HepG2 (cell line): ENCODE measurements around the gene DSC2. TPM values are rescaled to one million over a fixed set of nuclear protein-coding genes. Genes with fewer than 3 reads are reported as not detected.

Experiments used
- ATAC-seq: fragments of 200-7000 bp; cut with Tn5 transposase; 3 replicates; pipeline ENCODE4 v1.9.1; 2020; ENCODE audit warnings: mild to moderate bottlenecking, moderate library complexity
- BruUV-seq: library from RNA; stranded (reverse); fragments of 400-500 nt; replicated peaks from 2 replicates; lab custom pipeline; 2021; lab: Mats Ljungman, UMichigan
- CTCF ChIA-PET: fragments of 300-600 bp; formaldehyde crosslinking; extraction: SDS; loops from one replicate; lab custom pipeline; 2021; ENCODE audit warnings: low total read pairs, inconsistent platforms, low intra/inter-chr PET ratio; lab: Yijun Ruan, JAX
- POLR2A ChIA-PET: fragments of 350-600 bp; sonication (Branson Sonifier 250); formaldehyde crosslinking; loops from one replicate; lab custom pipeline; 2020; ENCODE audit warnings: antibody characterized with exemption, inconsistent platforms; lab: Yijun Ruan, JAX
- DNase-seq: peaks from one replicate; pipeline ENCODE4 v3.0.0-alpha.2; 2015; ENCODE audit warnings: low spot score
- FAIRE-seq: peaks from 3 replicates; lab custom pipeline; 2011; peaks lifted over from hg19 to GRCh38; lab: Jason Lieb, UNC
- H2AFZ ChIP-seq: one replicate; pipeline ENCODE4 v1.6.1; 2011; ENCODE audit warnings: low read length, inconsistent platforms
- H3K27ac ChIP-seq: fragments of 300-600 bp; 3 replicates; pipeline ENCODE4 v1.8.0; 2011; ENCODE audit warnings: mixed run types, mild to moderate bottlenecking, mixed read lengths, low read length, inconsistent platforms; ENCODE audit not compliant: insufficient read depth; ENCODE audit errors: extremely low read length
- H3K27me3 ChIP-seq, 2 experiments: fragments of 200-600 bp in 1 of 2; 2 replicates in 1 of 2; 3 replicates in 1 of 2; pipeline versions ENCODE4 v1.6.0 to v1.8.0; 2011; ENCODE audit warnings: low read length in 2 of 2, mild to moderate bottlenecking in 2 of 2, moderate library complexity in 2 of 2, inconsistent platforms in 1 of 2; ENCODE audit not compliant: insufficient read depth in 2 of 2, control insufficient read depth in 1 of 2
- H3K36me3 ChIP-seq, 2 experiments: fragments of 200-600 bp in 1 of 2; replicated peaks in 1 of 2; 2 replicates in 1 of 2; 3 replicates in 1 of 2; pipeline versions ENCODE4 v1.5.1 to v1.8.0; 2011; ENCODE audit warnings: low read length in 2 of 2, inconsistent platforms in 1 of 2; ENCODE audit not compliant: insufficient read depth in 2 of 2, control insufficient read depth in 1 of 2
- H3K4me1 ChIP-seq: 2 replicates; pipeline ENCODE4 v1.5.1; 2012; ENCODE audit warnings: low read length, inconsistent platforms; ENCODE audit not compliant: insufficient read depth
- H3K4me2 ChIP-seq: 2 replicates; pipeline ENCODE4 v1.6.0; 2011; ENCODE audit warnings: low read depth, low read length, inconsistent platforms
- H3K4me3 ChIP-seq, 3 experiments: fragments of 200-600 bp in 1 of 3; sonication (generic), shearing (Covaris generic) in 1 of 3; replicated peaks in 1 of 3; 2 replicates each; pipeline ENCODE4 v1.5.1; 2011 to 2016; ENCODE audit warnings: low read length in 3 of 3, inconsistent platforms in 2 of 3, low read depth in 2 of 3, mild to moderate bottlenecking in 2 of 3, control low read depth in 1 of 3, mixed read lengths in 1 of 3; ENCODE audit not compliant: insufficient read depth in 1 of 3
- H3K79me2 ChIP-seq: one replicate; pipeline ENCODE4 v1.6.1; 2011; ENCODE audit warnings: low read length, inconsistent platforms; ENCODE audit not compliant: insufficient read depth
- H3K9ac ChIP-seq: 2 replicates; pipeline ENCODE4 v1.6.0; 2011; ENCODE audit warnings: mild to moderate bottlenecking, low read depth, low read length, inconsistent platforms; ENCODE audit not compliant: insufficient read depth
- H3K9me3 ChIP-seq: 2 replicates; pipeline ENCODE4 v1.5.1; 2012; ENCODE audit warnings: mild to moderate bottlenecking, low read length
- H4K20me1 ChIP-seq: 2 replicates; pipeline ENCODE4 v1.6.0; 2011; ENCODE audit warnings: inconsistent platforms, mild to moderate bottlenecking, low read length, moderate library complexity; ENCODE audit not compliant: insufficient read depth
- HBP1 ChIP-seq: IDR thresholded peaks from 2 replicates; pipeline ENCODE4 v1.6.1; 2016; ENCODE audit warnings: low read depth, control low read depth
- HCFC1 ChIP-seq: fragments of 150-350 bp; IDR thresholded peaks from 2 replicates; pipeline ENCODE4 v1.6.1; 2014; ENCODE audit warnings: low read depth, low read length
- MLXIP ChIP-seq: sonication (generic); formaldehyde crosslinking; IDR thresholded peaks from 2 replicates; pipeline ENCODE4 v1.9.0; 2021; ENCODE audit warnings: missing genetic modification reagents, borderline replicate concordance
- PAF1 ChIP-seq: IDR thresholded peaks from 2 replicates; pipeline ENCODE4 v1.6.1; 2016; ENCODE audit warnings: missing genetic modification reagents, missing compliant biosample characterization
- RAD51 ChIP-seq: fragments of 450-650 bp; IDR thresholded peaks from 2 replicates; pipeline ENCODE4 v1.6.1; 2016; ENCODE audit warnings: borderline replicate concordance
- RFX5 ChIP-seq: IDR thresholded peaks from 2 replicates; pipeline ENCODE4 v1.6.1; 2011; ENCODE audit warnings: low read depth, low read length, improper control_type of control experiment
- SNRNP70 ChIP-seq: fragments of 200-400 bp; formaldehyde crosslinking; IDR thresholded peaks from 2 replicates; pipeline ENCODE4 v1.6.1; 2017; ENCODE audit warnings: mild to moderate bottlenecking, low read depth, low read length, moderate library complexity
- ZBTB20 ChIP-seq: sonication (generic); formaldehyde crosslinking; IDR thresholded peaks from 2 replicates; pipeline ENCODE4 v1.8.1; 2023; ENCODE audit warnings: missing genetic modification reagents, low read depth, mild to moderate bottlenecking, borderline replicate concordance
- ZMYM2 ChIP-seq: sonication (generic); formaldehyde crosslinking; IDR thresholded peaks from 2 replicates; pipeline ENCODE4 v1.8.0; 2022; ENCODE audit warnings: mild to moderate bottlenecking, missing genetic modification reagents
- ZNF225 ChIP-seq: sonication (generic); formaldehyde crosslinking; IDR thresholded peaks from 2 replicates; pipeline ENCODE4 v1.4.0; 2020; ENCODE audit warnings: mild to moderate bottlenecking, missing genetic modification reagents
- ZNF382 ChIP-seq: sonication (generic); formaldehyde crosslinking; IDR thresholded peaks from 2 replicates; pipeline ENCODE4 v1.5.0; 2020; ENCODE audit warnings: missing genetic modification reagents, mild to moderate bottlenecking, borderline replicate concordance
- WGBS: methylation state at CpG from one replicate; pipeline ENCODE4 v1.1.6; 2017; ENCODE audit warnings: low lambda C conversion rate; 5-methylcytosine and 5-hydroxymethylcytosine counted together
- in situ Hi-C: cut with HindIII; loops from 2 replicates; pipeline ENCODE4 v1.10.0; 2017; ENCODE audit warnings: low pct_unique_long_range_greater_than_20kb; ENCODE audit not compliant: extremely low pct_ligation_motif_present
- intact Hi-C: fragments of 100-400 bp; cut with micrococcal nuclease; formaldehyde crosslinking; loops from one replicate; pipeline ENCODE4 v1.10.0; 2022; ENCODE audit not compliant: unreplicated experiment
- polyA plus RNA-seq, 8 experiments: library from polyadenylated mRNA; depleted of rRNA in 3 of 8; stranded (reverse) in 7 of 8; unstranded in 1 of 8; fragments of >200 nt; fragmentation: Illumina TruSeq in 4 of 8; extraction: Trizol in 4 of 8; gene quantifications; 2 replicates each; pipeline versions ENCODE4 v1.2.1 to v1.2.3, GENCODE V29; 2011 to 2016; ENCODE audit warnings: low read depth in 4 of 8, missing spikeins in 1 of 8, mixed read lengths in 1 of 8; ENCODE audit not compliant: insufficient read depth in 1 of 8
- total RNA-seq, 5 experiments: library from RNA; depleted of rRNA; stranded (reverse); fragments of >200 nt; fragmentation: Illumina TruSeq; extraction: Trizol; gene quantifications; 2 replicates each; pipeline ENCODE4 v1.2.3, GENCODE V29; 2016; ENCODE audit warnings: low read depth in 1 of 5
- TF ChIP-seq, protein P1 (sequence below): sonication (generic); formaldehyde crosslinking; IDR thresholded peaks from 2 replicates; pipeline ENCODE4 v1.5.0; 2020; ENCODE audit warnings: mild to moderate bottlenecking, missing genetic modification reagents, moderate library complexity
- TF ChIP-seq, protein P2 (sequence below): fragments of 450-650 bp; IDR thresholded peaks from 2 replicates; pipeline ENCODE4 v1.6.1; 2017
- TF ChIP-seq, protein P3 (sequence below): sonication (generic); formaldehyde crosslinking; IDR thresholded peaks from 2 replicates; pipeline ENCODE4 v1.4.0; 2020; ENCODE audit warnings: missing genetic modification reagents, low read depth, mild to moderate bottlenecking, borderline replicate concordance
- TF ChIP-seq, protein P4 (sequence below): sonication (generic); formaldehyde crosslinking; conservative IDR thresholded peaks from 2 replicates; pipeline ENCODE4 v1.8.0; 2022; ENCODE audit warnings: mild to moderate bottlenecking, moderate library complexity, missing genetic modification reagents

The DSC2 gene
- total and polyA plus RNA-seq, 2 of the 13 experiments (the other 11 are each of a cell fraction or from before 2014, with no cell fraction given), result 7.2 to 24.9 TPM

GRCh38 chr18:31070206-31070605, 32.0 kb downstream of the DSC2 start:
- CTCF ChIA-PET, result no interaction called here
- 92% methylated on average over 3 of the region's 3 CpGs for WGBS
- TF ChIP-seq PAF1 (CRISPR knock-in tag), result no peak
- no peak for TF ChIP-seq ZNF382 (CRISPR knock-in tag)
- TF ChIP-seq ZMYM2 (CRISPR knock-in tag), result no peak
- no peak for TF ChIP-seq HCFC1
- TF ChIP-seq, protein P1, sequence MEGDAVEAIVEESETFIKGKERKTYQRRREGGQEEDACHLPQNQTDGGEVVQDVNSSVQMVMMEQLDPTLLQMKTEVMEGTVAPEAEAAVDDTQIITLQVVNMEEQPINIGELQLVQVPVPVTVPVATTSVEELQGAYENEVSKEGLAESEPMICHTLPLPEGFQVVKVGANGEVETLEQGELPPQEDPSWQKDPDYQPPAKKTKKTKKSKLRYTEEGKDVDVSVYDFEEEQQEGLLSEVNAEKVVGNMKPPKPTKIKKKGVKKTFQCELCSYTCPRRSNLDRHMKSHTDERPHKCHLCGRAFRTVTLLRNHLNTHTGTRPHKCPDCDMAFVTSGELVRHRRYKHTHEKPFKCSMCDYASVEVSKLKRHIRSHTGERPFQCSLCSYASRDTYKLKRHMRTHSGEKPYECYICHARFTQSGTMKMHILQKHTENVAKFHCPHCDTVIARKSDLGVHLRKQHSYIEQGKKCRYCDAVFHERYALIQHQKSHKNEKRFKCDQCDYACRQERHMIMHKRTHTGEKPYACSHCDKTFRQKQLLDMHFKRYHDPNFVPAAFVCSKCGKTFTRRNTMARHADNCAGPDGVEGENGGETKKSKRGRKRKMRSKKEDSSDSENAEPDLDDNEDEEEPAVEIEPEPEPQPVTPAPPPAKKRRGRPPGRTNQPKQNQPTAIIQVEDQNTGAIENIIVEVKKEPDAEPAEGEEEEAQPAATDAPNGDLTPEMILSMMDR (CRISPR knock-in tag), result no peak
- no peak for TF ChIP-seq MLXIP (CRISPR knock-in tag)
- TF ChIP-seq RFX5, result no peak
- no peak for TF ChIP-seq SNRNP70
- no peak for TF ChIP-seq HBP1
- no peak for TF ChIP-seq ZNF225
- no peak for TF ChIP-seq ZBTB20
- TF ChIP-seq, protein P2, sequence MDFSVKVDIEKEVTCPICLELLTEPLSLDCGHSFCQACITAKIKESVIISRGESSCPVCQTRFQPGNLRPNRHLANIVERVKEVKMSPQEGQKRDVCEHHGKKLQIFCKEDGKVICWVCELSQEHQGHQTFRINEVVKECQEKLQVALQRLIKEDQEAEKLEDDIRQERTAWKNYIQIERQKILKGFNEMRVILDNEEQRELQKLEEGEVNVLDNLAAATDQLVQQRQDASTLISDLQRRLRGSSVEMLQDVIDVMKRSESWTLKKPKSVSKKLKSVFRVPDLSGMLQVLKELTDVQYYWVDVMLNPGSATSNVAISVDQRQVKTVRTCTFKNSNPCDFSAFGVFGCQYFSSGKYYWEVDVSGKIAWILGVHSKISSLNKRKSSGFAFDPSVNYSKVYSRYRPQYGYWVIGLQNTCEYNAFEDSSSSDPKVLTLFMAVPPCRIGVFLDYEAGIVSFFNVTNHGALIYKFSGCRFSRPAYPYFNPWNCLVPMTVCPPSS, result no peak
- no peak for TF ChIP-seq RAD51
- TF ChIP-seq, protein P3, sequence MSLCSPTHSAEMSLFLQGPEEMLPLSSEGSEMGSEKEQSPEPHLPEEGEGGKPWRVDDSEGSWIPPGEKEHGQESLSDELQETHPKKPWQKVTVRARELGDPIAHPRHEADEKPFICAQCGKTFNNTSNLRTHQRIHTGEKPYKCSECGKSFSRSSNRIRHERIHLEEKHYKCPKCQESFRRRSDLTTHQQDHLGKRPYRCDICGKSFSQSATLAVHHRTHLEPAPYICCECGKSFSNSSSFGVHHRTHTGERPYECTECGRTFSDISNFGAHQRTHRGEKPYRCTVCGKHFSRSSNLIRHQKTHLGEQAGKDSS (CRISPR knock-in tag), result no peak
- TF ChIP-seq, protein P4, sequence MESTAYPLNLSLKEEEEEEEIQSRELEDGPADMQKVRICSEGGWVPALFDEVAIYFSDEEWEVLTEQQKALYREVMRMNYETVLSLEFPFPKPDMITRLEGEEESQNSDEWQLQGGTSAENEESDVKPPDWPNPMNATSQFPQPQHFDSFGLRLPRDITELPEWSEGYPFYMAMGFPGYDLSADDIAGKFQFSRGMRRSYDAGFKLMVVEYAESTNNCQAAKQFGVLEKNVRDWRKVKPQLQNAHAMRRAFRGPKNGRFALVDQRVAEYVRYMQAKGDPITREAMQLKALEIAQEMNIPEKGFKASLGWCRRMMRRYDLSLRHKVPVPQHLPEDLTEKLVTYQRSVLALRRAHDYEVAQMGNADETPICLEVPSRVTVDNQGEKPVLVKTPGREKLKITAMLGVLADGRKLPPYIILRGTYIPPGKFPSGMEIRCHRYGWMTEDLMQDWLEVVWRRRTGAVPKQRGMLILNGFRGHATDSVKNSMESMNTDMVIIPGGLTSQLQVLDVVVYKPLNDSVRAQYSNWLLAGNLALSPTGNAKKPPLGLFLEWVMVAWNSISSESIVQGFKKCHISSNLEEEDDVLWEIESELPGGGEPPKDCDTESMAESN (CRISPR knock-in tag), result no peak

More at GRCh38 chr18:31070206-31070605, 32.0 kb downstream of the DSC2 start:
- no peak overlapping the region for H2AFZ ChIP-seq
- intact Hi-C loops, result no loop called here
- H3K4me3 ChIP-seq, result no peak overlapping the region
- no peaks in the 10 kb centered on the region for H3K27me3 ChIP-seq
- H3K4me2 ChIP-seq, result no peak overlapping the region
- no peak for FAIRE-seq
- no peaks in the 10 kb centered on the region for H3K79me2 ChIP-seq
- POLR2A ChIA-PET, result no interaction called here
- H3K4me1 ChIP-seq, result no peaks in the 10 kb centered on the region
- in situ Hi-C loops, result no loop called here
- DNase-seq, result no peak
- no TSS peak for BruUV-seq
- H3K36me3 ChIP-seq, result peaks cover 9 to 63% of the 10 kb centered on the region in 2 experiments
- H3K9ac ChIP-seq, result no peak overlapping the region
- no peaks in the 10 kb centered on the region for H3K9me3 ChIP-seq
- no peak overlapping the region for H3K27ac ChIP-seq
- ATAC-seq, result no peak
- no peaks in the 10 kb centered on the region for H4K20me1 ChIP-seq
